Upper lobe of left lung (tissue), 6 donors: ENCODE measurements around the gene DNAI1. TPM values are rescaled to one million over a fixed set of nuclear protein-coding genes. Genes with fewer than 3 reads are reported as not detected.
"Not testable (repeated sequence)": the region's sequence is repeated elsewhere in the genome, so short reads cannot be mapped to it uniquely, and the experiment has no call there.

Source experiments
- ATAC-seq, 2 donors: fragments of 200-7000 bp; cut with Tn5 transposase; one replicate each; pipeline ENCODE4 v1.9.1; 2022; ENCODE audit warnings: mild to moderate bottlenecking in 2 of 2, moderate library complexity in 2 of 2; ENCODE audit not compliant: low FRiP score in 2 of 2
- DNase-seq, 2 donors: peaks; one replicate each; pipeline ENCODE4 v3.0.0-alpha.2; 2019 to 2020
- H3K27ac ChIP-seq, 4 donors: fragments of 200-600 bp; sonication (generic); one replicate each; pipeline ENCODE4 v1.5.1; 2016 to 2019
- H3K27me3 ChIP-seq, 4 donors: fragments of 200-600 bp; sonication (generic); one replicate each; pipeline ENCODE4 v1.5.1; 2017 to 2019
- H3K36me3 ChIP-seq, 4 donors: fragments of 200-600 bp; sonication (generic); one replicate each; pipeline ENCODE4 v1.5.1; 2016 to 2019
- H3K4me1 ChIP-seq, 4 donors: fragments of 200-600 bp; sonication (generic); one replicate each; pipeline ENCODE4 v1.5.1; 2018 to 2019
- H3K4me3 ChIP-seq, 4 donors: fragments of 200-600 bp; sonication (generic); one replicate each; pipeline ENCODE4 v1.5.1; 2017 to 2019; ENCODE audit warnings: mild to moderate bottlenecking in 2 of 4, moderate library complexity in 1 of 4
- H3K9me3 ChIP-seq, 4 donors: fragments of 200-600 bp; sonication (generic); one replicate each; pipeline ENCODE4 v1.5.1; 2018 to 2019
- CTCF ChIP-seq, 6 experiments: fragments of 450-650 bp in 4 of 6; fragments of 200-600 bp in 2 of 6; sonication (generic) in 2 of 6; IDR thresholded peaks; one replicate each; pipeline ENCODE4 v1.5.1; 2016 to 2019; ENCODE audit warnings: antibody characterized with exemption in 6 of 6
- EP300 ChIP-seq, 4 donors: sonication (generic); formaldehyde crosslinking; IDR thresholded peaks; one replicate each; pipeline ENCODE4 v1.5.1; 2017; ENCODE audit warnings: antibody characterized with exemption in 4 of 4, control low read depth in 2 of 4
- POLR2A ChIP-seq, 4 donors: fragments of 450-650 bp; IDR thresholded peaks; one replicate each; pipeline ENCODE4 v1.5.1; 2016 to 2017; ENCODE audit warnings: antibody characterized with exemption in 4 of 4, mild to moderate bottlenecking in 2 of 4
- POLR2AphosphoS5 ChIP-seq, 2 donors: sonication (generic); formaldehyde crosslinking; IDR thresholded peaks; one replicate each; pipeline ENCODE4 v1.5.1; 2017; ENCODE audit warnings: antibody characterized with exemption in 2 of 2
- WGBS, 2 donors: methylation state at CpG; one replicate each; pipeline ENCODE4 v1.1.5; 2017 to 2018; 5-methylcytosine and 5-hydroxymethylcytosine counted together
- total RNA-seq, 6 donors: library from RNA; depleted of rRNA in 4 of 6; stranded (reverse); fragments of >200 nt in 4 of 6; gene quantifications; one replicate each; pipeline versions ENCODE4 v1.1.0 to v1.2.1, GENCODE V29; 2016 to 2021
- donor health status: DM: no; HTN: no; CAD: no; lungs with moderate emphysema.
- donor health status: DM: no; HTN: yes; CAD: no; lungs with severe emphysema.

DNAI1 gene
- total RNA-seq, 6 donors from 2014 or later: 0.37 to 39.8 (median 9.7) TPM

DNA sequence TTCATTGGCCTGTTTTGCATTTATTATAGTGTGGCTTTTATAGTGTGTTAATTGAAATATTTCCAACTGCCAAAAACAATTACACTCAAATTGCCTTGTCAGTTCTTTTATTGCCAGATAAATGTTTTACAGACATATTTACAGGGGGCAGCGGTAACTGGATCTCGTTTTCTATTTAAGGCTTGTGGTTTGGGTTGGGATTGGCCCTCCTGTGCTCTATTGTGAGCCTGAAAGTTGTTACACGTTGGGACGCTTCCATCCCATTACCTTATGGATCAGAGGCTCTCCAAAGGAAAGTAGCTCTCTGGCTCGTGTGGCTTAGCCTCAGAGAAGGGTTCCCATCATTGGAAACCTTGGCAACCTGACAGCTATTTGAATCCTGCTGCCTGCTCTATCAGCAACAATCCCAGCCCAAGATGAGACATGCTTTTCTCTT is 20.8 kb downstream of the DNAI1 start:
- DNase-seq (no peak), ATAC-seq (no peak)
- WGBS, 2 donors: 65 to 83% methylated on average over 5 of the region's 5 CpGs
- no peaks in the 10 kb centered on the region for H3K27me3 ChIP-seq
- no peaks in the 10 kb centered on the region for H3K9me3 ChIP-seq
- no peaks in the 10 kb centered on the region for H3K4me1 ChIP-seq
- no peak overlapping the region for H3K4me3 ChIP-seq
- no peaks in the 10 kb centered on the region for H3K36me3 ChIP-seq
- no peak overlapping the region for H3K27ac ChIP-seq
- TF ChIP-seq EP300 (IDR thresholded peaks at IDR 0.05): no peak
- TF ChIP-seq POLR2A (IDR thresholded peaks at IDR 0.05): no peak
- TF ChIP-seq POLR2AphosphoS5 (IDR thresholded peaks at IDR 0.05): no peak
- no peak for TF ChIP-seq CTCF (IDR thresholded peaks at IDR 0.05)

- H3K36me3 ChIP-seq, ATAC-seq, H3K27me3 ChIP-seq, H3K27ac ChIP-seq, DNase-seq, H3K9me3 ChIP-seq, H3K4me3 ChIP-seq, H3K4me1 ChIP-seq: not testable (repeated sequence)
- 66 to 81% methylated on average over 12 to 13 of the region's 13 CpGs for WGBS, 2 donors
These were observed 23.0 kb downstream of the DNAI1 start for GRCh38 chr9:34481620-34482019.

- not testable (repeated sequence) for H3K4me3 ChIP-seq, H3K9me3 ChIP-seq, H3K27me3 ChIP-seq, H3K36me3 ChIP-seq, H3K27ac ChIP-seq, ATAC-seq, H3K4me1 ChIP-seq
- 89 to 96% methylated on average over 14 to 20 of the region's 27 CpGs for WGBS, 2 donors
- DNase-seq: peak in 1 of 2 donors; percentile 65
These were observed 24.1 kb downstream of the DNAI1 start for GRCh38 chr9:34482746-34483145.

GRCh38 chr9:34484678-34485077 is 26.1 kb downstream of the DNAI1 start:
- Histone ChIP-seq H3K27me3 (no peaks in the 10 kb centered on the region), H3K27ac (no peak overlapping the region), H3K36me3 (no peaks in the 10 kb centered on the region), H3K4me1 (no peaks in the 10 kb centered on the region), H3K4me3 (no peak overlapping the region), H3K9me3 (no peaks in the 10 kb centered on the region)
- DNase-seq (no peak), ATAC-seq (no peak)
- no peak for TF ChIP-seq EP300 (IDR thresholded peaks at IDR 0.05)
- TF ChIP-seq CTCF (IDR thresholded peaks at IDR 0.05): no peak
- TF ChIP-seq POLR2A (IDR thresholded peaks at IDR 0.05): no peak
- no peak for TF ChIP-seq POLR2AphosphoS5 (IDR thresholded peaks at IDR 0.05)

GRCh38 chr9:34485822-34486221 is 27.2 kb downstream of the DNAI1 start:
- Histone ChIP-seq H3K36me3 (no peaks in the 10 kb centered on the region), H3K27ac (no peak overlapping the region), H3K27me3 (no peaks in the 10 kb centered on the region), H3K9me3 (no peaks in the 10 kb centered on the region), H3K4me1 (no peaks in the 10 kb centered on the region), H3K4me3 (no peak overlapping the region)
- DNase-seq (no peak), ATAC-seq (no peak)
- no peak for TF ChIP-seq EP300 (IDR thresholded peaks at IDR 0.05)
- no peak for TF ChIP-seq POLR2A (IDR thresholded peaks at IDR 0.05)
- TF ChIP-seq CTCF (IDR thresholded peaks at IDR 0.05): no peak
- no peak for TF ChIP-seq POLR2AphosphoS5 (IDR thresholded peaks at IDR 0.05)
- WGBS, 2 donors: 79 to 80% methylated on average over 6 of the region's 6 CpGs

DNA sequence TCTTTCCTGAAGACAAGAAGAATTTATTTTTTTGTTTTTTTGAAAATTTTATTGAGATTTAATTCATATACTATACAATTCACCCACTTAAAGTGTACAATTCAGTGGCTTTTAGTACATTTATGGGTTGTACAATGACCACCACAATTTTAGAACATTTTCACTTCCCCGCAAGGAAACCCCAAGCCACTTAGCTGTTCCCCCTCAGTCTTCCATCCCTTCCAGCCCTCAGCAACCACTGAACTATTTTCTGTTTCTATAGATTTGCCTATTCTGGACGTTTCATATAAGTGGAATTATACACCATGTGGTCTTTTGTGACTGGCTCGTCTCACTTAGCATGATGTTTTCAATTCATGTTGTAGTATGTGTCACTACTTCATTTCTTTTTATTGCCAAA is 28.0 kb downstream of the DNAI1 start:
- no peaks in the 10 kb centered on the region for H3K27me3 ChIP-seq

More for the DNA sequence above, 28.0 kb downstream of the DNAI1 start:
- Histone ChIP-seq H3K9me3 (no peaks in the 10 kb centered on the region), H3K4me1 (no peaks in the 10 kb centered on the region), H3K27ac (no peak overlapping the region), H3K36me3 (no peaks in the 10 kb centered on the region), H3K4me3 (no peak overlapping the region)
- no peak for DNase-seq
- 60 to 63% methylated on average over 3 of the region's 3 CpGs for WGBS, 2 donors
- TF ChIP-seq EP300 (IDR thresholded peaks at IDR 0.05): no peak
- no peak for TF ChIP-seq POLR2AphosphoS5 (IDR thresholded peaks at IDR 0.05)
- no peak for TF ChIP-seq POLR2A (IDR thresholded peaks at IDR 0.05)
- no peak for TF ChIP-seq CTCF (IDR thresholded peaks at IDR 0.05)
- no peak for ATAC-seq
